Mucosa of rectum (tissue), 2 donors: ENCODE data around the gene FGF10.

Experiments
- H3K27ac ChIP-seq, 2 donors: one replicate each; pipeline ENCODE4 v1.7.0; 2013; ENCODE audit warnings: inconsistent platforms in 2 of 2, low read depth in 2 of 2, low read length in 2 of 2
- H3K27me3 ChIP-seq, 2 donors: one replicate each; pipeline ENCODE4 v1.7.0; 2013; ENCODE audit warnings: low read length in 2 of 2; ENCODE audit not compliant: control insufficient read depth in 2 of 2, insufficient read depth in 2 of 2
- H3K36me3 ChIP-seq, 2 donors: one replicate each; pipeline ENCODE4 v1.7.0; 2013; ENCODE audit warnings: low read length in 2 of 2; ENCODE audit not compliant: control insufficient read depth in 2 of 2, insufficient read depth in 2 of 2
- H3K4me1 ChIP-seq, 2 donors: one replicate each; pipeline ENCODE4 v1.7.0; 2013; ENCODE audit warnings: low read length in 2 of 2, mild to moderate bottlenecking in 1 of 2; ENCODE audit not compliant: control insufficient read depth in 2 of 2, insufficient read depth in 2 of 2
- H3K4me3 ChIP-seq, 2 donors: one replicate each; pipeline ENCODE4 v1.7.0; 2013; ENCODE audit warnings: low read length in 2 of 2
- H3K9ac ChIP-seq, 2 donors: one replicate each; pipeline ENCODE4 v1.7.0; 2013; ENCODE audit warnings: low read length in 2 of 2, low read depth in 1 of 2, mild to moderate bottlenecking in 1 of 2
- H3K9me3 ChIP-seq, 2 donors: one replicate each; pipeline ENCODE4 v1.7.0; 2013; ENCODE audit warnings: low read length in 2 of 2; ENCODE audit not compliant: control insufficient read depth in 2 of 2
- donor health status: healthy.
- donor health status: Normal muscosa, but diverticular disease.

FGF10 gene

DNA sequence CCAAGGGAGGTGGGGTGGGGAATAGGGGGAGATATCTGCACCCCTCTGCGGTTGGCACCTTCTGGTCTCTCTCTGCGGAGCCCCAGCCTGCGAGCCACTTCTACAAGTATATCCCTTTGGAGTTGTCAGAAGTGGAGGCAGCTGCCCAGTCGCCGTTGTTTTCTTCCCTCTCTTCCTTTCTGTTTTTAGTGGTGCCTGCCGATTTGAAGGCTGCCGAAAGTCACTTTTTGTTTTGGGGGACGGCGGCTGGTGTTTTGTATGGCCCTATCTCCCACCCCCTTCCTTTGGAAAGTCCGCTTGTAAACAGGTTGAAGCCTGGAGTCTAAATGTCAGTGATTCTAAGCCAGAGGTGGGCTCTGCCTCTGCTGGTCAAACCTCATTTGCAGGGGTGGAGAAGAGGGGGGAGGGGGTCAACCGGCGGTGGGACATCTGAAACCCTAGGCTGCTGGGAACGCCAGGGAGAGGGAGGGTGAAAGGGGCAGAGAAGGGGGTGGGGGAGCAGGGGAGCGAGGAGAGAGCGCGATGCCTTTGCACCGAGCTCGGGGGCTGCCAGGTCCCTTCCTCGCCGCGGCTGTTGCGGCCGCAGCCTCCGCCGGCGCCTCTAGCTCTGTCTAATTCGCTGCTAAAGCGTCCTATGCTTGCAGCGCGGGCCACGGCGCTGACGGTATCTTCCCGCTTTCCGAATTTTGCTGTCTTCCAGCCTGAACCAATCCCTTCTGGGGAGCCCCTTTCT, at the start of gene FGF10:
Gene FGF10, minus strand, starts transcription at position 331 of the 733 bp plus-strand sequence. CDS start 738 bp downstream, outside the sequence.
- peaks cover 0 to 2% of the 10 kb centered on the region in 2 donors for H3K27me3 ChIP-seq
- H3K9ac ChIP-seq = peak within 1 kb of the TSS in 1 of 2 donors; percentile 40
- peak within 1 kb of the TSS; percentile 19 to 59 for H3K27ac ChIP-seq

DNA sequence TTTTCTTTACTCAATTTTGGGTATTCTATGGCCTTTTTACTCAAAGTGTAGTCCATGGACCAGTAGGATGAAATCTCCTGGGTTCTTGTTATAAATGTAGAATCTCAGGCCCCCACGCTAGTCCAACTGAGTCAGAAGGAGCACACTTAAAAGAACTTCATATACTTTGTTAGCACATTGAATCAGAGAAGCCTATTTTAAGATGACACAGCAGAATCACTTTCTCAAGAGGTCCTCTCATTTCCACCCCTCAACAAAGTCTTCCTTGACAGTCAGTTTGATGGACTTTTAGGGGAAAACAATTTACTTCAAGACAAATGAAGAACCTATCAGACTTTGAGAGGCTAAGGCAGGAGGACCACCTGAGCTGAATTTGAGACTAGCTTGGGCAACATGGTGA, 37.7 kb upstream of the FGF10 start:
- Histone ChIP-seq H3K9me3 (no peaks in the 10 kb centered on the region), H3K27me3 (no peaks in the 10 kb centered on the region), H3K4me3 (no peak overlapping the region)

More for the DNA sequence above, at the start of gene FGF10:
- peak within 1 kb of the TSS; percentile 53 to 66 for H3K4me3 ChIP-seq
- H3K4me1 ChIP-seq = no peaks in the 10 kb centered on the region
- H3K36me3 ChIP-seq = no peaks in the 10 kb centered on the region
- H3K9me3 ChIP-seq = no peaks in the 10 kb centered on the region

DNA sequence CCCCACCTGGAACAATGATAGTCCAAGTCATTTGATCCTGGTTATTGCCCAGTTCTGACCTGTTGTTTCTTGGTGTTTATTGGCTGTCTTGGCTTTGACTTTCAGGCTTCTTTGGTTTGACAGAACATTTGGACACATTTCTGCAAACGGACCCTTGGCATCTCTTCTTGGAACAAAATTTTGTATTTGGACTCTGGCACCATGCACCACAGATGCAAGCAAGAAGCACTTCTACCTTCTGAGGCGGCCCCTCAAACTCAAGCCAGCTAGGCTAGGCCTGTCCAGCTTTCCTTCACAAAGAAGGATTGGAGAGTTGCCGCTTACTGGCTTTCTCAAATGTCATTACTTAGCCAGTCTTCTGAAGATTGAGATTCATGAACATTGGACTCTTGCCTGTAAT, 23.1 kb upstream of the FGF10 start:
- Histone ChIP-seq H3K36me3 (no peaks in the 10 kb centered on the region), H3K4me1 (no peaks in the 10 kb centered on the region), H3K27ac (no peak overlapping the region), H3K4me3 (no peak overlapping the region), H3K9ac (no peak overlapping the region), H3K9me3 (peaks cover 0 to 5% of the 10 kb centered on the region in 2 donors), H3K27me3 (no peaks in the 10 kb centered on the region)

More for the DNA sequence above, 37.7 kb upstream of the FGF10 start:
- H3K4me1 ChIP-seq = no peaks in the 10 kb centered on the region
- no peak overlapping the region for H3K27ac ChIP-seq
- H3K9ac ChIP-seq = no peak overlapping the region
- no peaks in the 10 kb centered on the region for H3K36me3 ChIP-seq

DNA sequence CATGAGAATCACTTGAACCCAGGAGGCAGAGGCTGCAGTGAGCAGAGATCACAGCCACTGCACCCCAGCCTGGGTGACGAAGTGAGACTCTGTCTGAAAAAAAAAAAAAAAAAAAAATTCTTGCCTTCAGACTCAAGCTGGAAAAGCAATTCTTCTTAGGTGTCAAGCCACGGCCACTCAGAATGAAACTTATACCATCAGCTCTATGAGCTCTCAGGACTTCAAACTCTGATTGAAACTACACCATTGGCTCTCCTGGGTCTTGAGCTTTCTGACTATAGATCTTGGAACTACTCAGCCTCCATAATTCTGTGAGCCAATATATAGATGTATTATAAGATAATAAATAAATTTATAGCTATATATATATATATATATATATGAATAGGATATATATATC, 12.9 kb upstream of the FGF10 start:
- no peaks in the 10 kb centered on the region for H3K27me3 ChIP-seq
- no peak overlapping the region for H3K9ac ChIP-seq
- H3K36me3 ChIP-seq = no peaks in the 10 kb centered on the region
- no peaks in the 10 kb centered on the region for H3K9me3 ChIP-seq
- H3K27ac ChIP-seq = no peak overlapping the region
- no peaks in the 10 kb centered on the region for H3K4me1 ChIP-seq
- H3K4me3 ChIP-seq = no peak overlapping the region

DNA sequence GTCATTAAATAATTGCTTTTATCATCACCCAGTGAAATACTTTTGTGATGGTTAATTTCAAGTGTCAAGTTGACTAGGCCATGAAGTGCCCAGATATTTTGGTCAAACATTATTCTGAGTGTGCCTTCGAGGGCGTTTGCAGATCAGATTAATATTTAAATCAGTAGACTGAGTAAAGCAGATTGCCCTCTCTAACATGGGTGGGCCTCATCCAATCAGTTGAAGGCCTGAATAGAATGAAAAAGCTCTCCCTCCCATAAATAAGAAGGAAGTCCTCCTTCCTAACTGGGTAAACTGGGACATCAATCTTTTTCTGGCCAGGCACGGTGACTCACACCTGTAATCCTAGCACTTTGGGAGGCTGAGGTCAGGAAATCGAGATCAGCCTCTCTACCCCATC, 12.4 kb upstream of the FGF10 start:
- Histone ChIP-seq H3K27me3 (no peaks in the 10 kb centered on the region), H3K36me3 (no peaks in the 10 kb centered on the region), H3K9me3 (no peaks in the 10 kb centered on the region), H3K9ac (no peak overlapping the region), H3K4me3 (no peak overlapping the region), H3K27ac (no peak overlapping the region), H3K4me1 (no peaks in the 10 kb centered on the region)

DNA sequence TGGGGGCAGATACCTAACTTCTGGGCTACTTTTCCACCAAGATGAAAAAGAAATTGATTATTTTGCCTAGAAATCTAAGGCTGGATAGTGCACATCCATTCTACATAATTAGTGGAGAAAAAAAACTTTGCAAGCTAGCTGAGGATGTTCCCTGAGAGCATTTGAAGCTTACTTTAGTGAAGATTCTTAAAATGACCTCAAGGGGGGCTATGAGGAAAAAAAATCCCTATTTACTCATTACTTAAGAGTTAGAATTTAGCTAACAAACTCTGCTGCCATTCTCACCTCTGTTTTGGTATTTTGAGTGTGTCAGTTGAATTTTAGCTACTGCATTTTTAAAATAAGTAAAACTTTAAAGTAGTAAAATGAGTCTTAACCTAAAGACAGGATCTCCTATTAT, 9.2 kb upstream of the FGF10 start:
- Histone ChIP-seq H3K27me3 (no peaks in the 10 kb centered on the region), H3K36me3 (no peaks in the 10 kb centered on the region), H3K4me3 (no peak overlapping the region), H3K27ac (no peak overlapping the region), H3K9me3 (no peaks in the 10 kb centered on the region), H3K4me1 (no peaks in the 10 kb centered on the region), H3K9ac (no peak overlapping the region)

DNA sequence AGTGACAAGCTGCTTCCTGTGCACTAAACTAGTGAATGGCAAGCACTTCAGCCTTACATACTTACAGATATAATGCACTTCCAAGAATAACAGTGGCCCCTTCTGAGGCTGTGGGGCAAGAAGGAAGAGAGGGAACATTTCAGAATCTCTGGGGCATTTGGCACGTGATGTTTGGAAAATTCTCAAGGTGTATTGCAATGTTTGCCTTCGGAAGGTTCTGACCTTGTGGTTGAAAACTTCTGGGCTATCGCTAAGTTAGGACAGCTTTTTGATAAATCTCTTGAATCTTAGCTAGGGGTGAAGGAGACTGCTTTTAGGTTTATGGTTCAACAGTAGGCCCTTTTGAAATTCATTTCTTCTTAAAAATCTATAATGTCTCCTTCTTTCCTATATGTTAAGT, 7.1 kb upstream of the FGF10 start:
- H3K27me3 ChIP-seq = no peaks in the 10 kb centered on the region
- H3K9ac ChIP-seq = no peak overlapping the region
- no peak overlapping the region for H3K27ac ChIP-seq
- no peak overlapping the region for H3K4me3 ChIP-seq
- H3K4me1 ChIP-seq = no peaks in the 10 kb centered on the region
- no peaks in the 10 kb centered on the region for H3K9me3 ChIP-seq
- H3K36me3 ChIP-seq = no peaks in the 10 kb centered on the region

DNA sequence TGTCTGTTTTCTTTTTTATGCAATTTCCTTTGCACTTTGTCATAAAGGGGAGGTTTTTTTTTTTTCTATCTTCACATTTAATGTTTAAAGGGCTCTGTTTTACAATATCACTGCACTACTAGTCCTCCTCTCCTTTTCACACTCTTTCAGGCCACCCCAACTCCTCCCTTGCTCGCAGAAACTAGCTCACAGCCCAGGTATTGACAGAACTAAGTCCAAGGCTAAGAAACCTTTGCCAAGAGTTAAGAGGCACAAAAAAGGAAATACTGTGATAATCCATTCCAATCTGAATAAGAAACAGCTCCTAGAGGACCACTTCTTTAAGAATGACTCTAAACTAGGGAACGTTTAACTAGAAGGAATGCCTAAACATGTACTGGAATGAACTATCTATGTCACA, 1.1 kb upstream of the FGF10 start:
- H3K9ac ChIP-seq = no peak overlapping the region
- H3K9me3 ChIP-seq = no peaks in the 10 kb centered on the region
- no peaks in the 10 kb centered on the region for H3K36me3 ChIP-seq
- H3K4me3 ChIP-seq = no peak overlapping the region
- H3K27ac ChIP-seq = no peak overlapping the region
- H3K4me1 ChIP-seq = no peaks in the 10 kb centered on the region
- peaks cover 0 to 2% of the 10 kb centered on the region in 2 donors for H3K27me3 ChIP-seq

DNA sequence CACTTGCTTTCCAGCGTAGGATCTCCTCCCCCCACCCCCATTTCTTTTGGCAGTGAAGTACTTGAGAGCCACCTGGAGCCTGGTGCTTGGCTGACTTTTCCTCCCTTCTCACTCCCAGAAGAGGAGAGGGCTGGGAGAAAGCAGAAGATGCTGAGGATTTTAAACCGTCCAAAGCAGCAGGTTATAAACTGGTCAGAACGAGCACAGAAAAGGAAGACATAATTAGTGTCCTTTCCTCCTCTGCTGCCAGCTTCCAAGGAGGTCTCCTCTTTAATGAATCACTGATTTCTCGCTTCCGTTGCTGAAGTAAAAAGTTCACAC, 563 bp upstream of the FGF10 start:
- H3K36me3 ChIP-seq = no peaks in the 10 kb centered on the region
- peak overlapping the region; percentile 38 to 46 for H3K4me3 ChIP-seq
- H3K9me3 ChIP-seq = no peaks in the 10 kb centered on the region
- no peak overlapping the region for H3K27ac ChIP-seq
- no peak overlapping the region for H3K9ac ChIP-seq
- H3K4me1 ChIP-seq = no peaks in the 10 kb centered on the region
- H3K27me3 ChIP-seq = peaks cover 0 to 2% of the 10 kb centered on the region in 2 donors

DNA sequence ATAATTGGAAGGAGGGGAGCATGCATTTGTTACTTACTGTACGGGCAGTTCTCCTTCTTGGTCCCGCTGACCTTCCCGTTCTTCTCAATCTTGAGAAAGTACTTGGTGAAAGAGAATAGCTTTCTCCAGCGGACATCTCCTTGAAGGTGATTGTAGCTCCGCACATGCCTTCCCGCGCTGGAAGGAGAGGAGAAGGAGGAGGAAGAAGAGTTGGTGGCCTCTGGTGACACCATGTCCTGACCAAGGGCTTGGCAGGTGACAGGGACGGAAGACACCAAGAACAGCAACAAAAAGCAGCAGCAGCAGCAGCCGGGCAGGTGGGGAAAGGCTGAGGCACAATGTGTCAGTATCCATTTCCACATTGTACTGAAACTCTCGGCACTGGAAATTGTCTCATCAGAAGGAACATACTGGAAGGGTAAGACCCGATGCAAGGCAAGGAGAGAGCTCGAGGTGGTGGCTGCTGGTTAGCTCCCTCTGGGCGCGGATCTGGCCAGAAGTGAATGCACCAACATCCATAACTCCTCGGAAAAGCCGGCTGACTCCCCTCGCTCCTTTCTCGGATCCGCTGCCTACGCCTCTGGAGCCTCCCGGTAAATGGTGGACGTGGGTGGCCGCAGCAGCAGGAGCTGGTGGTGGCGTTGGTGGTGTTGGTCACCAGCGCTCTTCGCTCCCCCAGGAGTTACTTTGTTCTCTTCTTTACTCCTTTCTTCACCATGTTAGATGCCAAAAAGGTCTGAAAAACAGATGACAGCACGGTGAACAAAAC, 715 bp downstream of the FGF10 start:
- peaks cover 0 to 2% of the 10 kb centered on the region in 2 donors for H3K27me3 ChIP-seq
- peak overlapping the region; percentile 19 to 59 for H3K27ac ChIP-seq
- H3K9me3 ChIP-seq = no peaks in the 10 kb centered on the region
- H3K9ac ChIP-seq = peak overlapping the region in 1 of 2 donors; percentile 40
- H3K4me1 ChIP-seq = no peaks in the 10 kb centered on the region
- H3K36me3 ChIP-seq = no peaks in the 10 kb centered on the region
- H3K4me3 ChIP-seq = peak overlapping the region; percentile 53 to 66
